ENCODE data around the gene SEMA3A. TPM values are rescaled to one million over a fixed set of nuclear protein-coding genes. Genes with fewer than 3 reads are reported as not detected.

The SEMA3A gene
- total and polyA plus RNA-seq, 2 of the 4 experiments (the other 2 are of a cell fraction): 31.2 to 213 TPM

DNA sequence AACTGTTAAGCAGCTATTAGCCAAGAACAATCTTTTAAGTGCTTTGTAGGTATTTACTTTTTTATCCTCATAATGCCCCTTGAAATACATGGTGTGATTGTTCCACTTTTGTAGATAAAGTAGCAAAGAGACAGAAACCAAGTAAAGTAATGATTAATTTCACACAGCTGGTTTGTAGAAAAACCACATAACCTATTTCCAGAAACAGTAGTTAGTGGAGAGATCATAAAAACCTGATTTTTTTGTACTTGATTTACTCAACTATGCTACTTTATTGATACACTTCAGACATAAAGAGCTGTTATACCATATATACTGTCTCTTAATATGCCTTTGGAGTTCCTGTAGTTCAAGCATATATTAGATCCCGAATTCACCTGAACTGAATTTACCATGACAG is 118.4 kb downstream of the SEMA3A start:
- Histone ChIP-seq H3K9ac (ENCODE audit: low read depth, low read length) (no peak overlapping the region), H3K27me3 (ENCODE audit: control insufficient read depth, insufficient read depth, low read length) (no peaks in the 10 kb centered on the region), H2AK5ac (ENCODE audit: low read depth, low read length) (no peak overlapping the region), H3K23ac (ENCODE audit: low read depth, low read length) (no peak overlapping the region), H4K8ac (ENCODE audit: low read depth in 2 of 2, low read length in 2 of 2) (no peak overlapping the region), H3K79me1 (ENCODE audit: low read depth in 1 of 2, low read length in 2 of 2) (peaks cover 8 to 17% of the 10 kb centered on the region in 2 experiments; a peak in 3 of 4 replicates), H3K4me3 (ENCODE audit: insufficient read depth, low read depth, low read length) (no peak overlapping the region), H2BK15ac (ENCODE audit: low read depth, low read length) (no peak overlapping the region), H2BK5ac (ENCODE audit: low read depth, low read length, poor library complexity, severe bottlenecking) (no peak overlapping the region), H2BK120ac (ENCODE audit: low read depth, low read length) (no peak overlapping the region), H3K9me3 (ENCODE audit: control insufficient read depth, insufficient read depth, low read length) (no peaks in the 10 kb centered on the region), H3K4ac (ENCODE audit: low read depth, low read length) (no peak overlapping the region), H3K4me1 (ENCODE audit: control insufficient read depth, insufficient read depth, low read length) (peaks cover 3% of the 10 kb centered on the region), H3K9me1 (ENCODE audit: insufficient read depth, low read length) (no peaks in the 10 kb centered on the region; the same call in 1 of the 2 replicates), H3K27ac (ENCODE audit: insufficient read depth, low read length) (no peak overlapping the region), H4K91ac (ENCODE audit: insufficient read depth, low read depth, low read length) (no peak overlapping the region), H3K14ac (replicated peaks; ENCODE audit: low read depth, low read length) (no peak overlapping the region), H4K20me1 (ENCODE audit: insufficient read depth, low read length) (no peaks in the 10 kb centered on the region), H2AK9ac (replicated peaks; ENCODE audit: low read depth, low read length, poor library complexity) (no peak overlapping the region), H2BK20ac (ENCODE audit: low read depth, low read length) (no peak overlapping the region), H3K36me3 (ENCODE audit: control insufficient read depth, insufficient read depth, low read length) (peaks cover 1% of the 10 kb centered on the region; the same call in 1 of the 2 replicates), H3K18ac (ENCODE audit: low read depth, low read length) (no peak overlapping the region), H4K5ac (ENCODE audit: low read depth, low read length) (no peak overlapping the region), H3K4me2 (ENCODE audit: low read depth, low read length) (no peak overlapping the region), H2AFZ (replicated peaks; ENCODE audit: low read length, poor library complexity) (no peak overlapping the region), H3K56ac (ENCODE audit: extremely low read depth, insufficient read depth, low read length) (no peak overlapping the region)
- no CpG with 5 or more reads among the region's 1 CpG for WGBS, 2 experiments (ENCODE audit: extremely low coverage in 2 of 2, insufficient read length in 1 of 2)
- CTCF ChIA-PET: no interaction called here
- DNase-seq: no peak
- POLR2A ChIA-PET (ENCODE audit: unreplicated experiment): no interaction called here
- in situ Hi-C loops (cut with MboI; ENCODE audit: low sequenced_read_pairs) (no loop called here), intact Hi-C loops (cut with micrococcal nuclease) (no loop called here), dilution Hi-C loops (cut with HindIII; ENCODE audit: low sequenced_read_pairs, unreplicated experiment) (no loop called here)
- no peak for TF ChIP-seq NFE2L2 (IDR thresholded peaks at IDR 0.05; ENCODE audit: low read depth, low read length)
- TF ChIP-seq MXI1 (IDR thresholded peaks at IDR 0.05; ENCODE audit: borderline replicate concordance, low read depth, low read length): no peak
- no peak for TF ChIP-seq RFX5 (IDR thresholded peaks at IDR 0.05; ENCODE audit: low read depth, low read length)
- no TSS peak for BruUV-seq (replicated peaks)
- no peak for ATAC-seq (ENCODE audit: low read depth)
